Central memory CD4-positive, alpha-beta T cell (primary cell): ENCODE measurements around the gene PRX.
"Not testable (repeated sequence)": the region's sequence is repeated elsewhere in the genome, so short reads cannot be mapped to it uniquely, and the experiment has no call there.

Source experiments
- DNase-seq: peaks from one replicate; pipeline ENCODE4 v3.0.0; 2022

PRX gene

DNA sequence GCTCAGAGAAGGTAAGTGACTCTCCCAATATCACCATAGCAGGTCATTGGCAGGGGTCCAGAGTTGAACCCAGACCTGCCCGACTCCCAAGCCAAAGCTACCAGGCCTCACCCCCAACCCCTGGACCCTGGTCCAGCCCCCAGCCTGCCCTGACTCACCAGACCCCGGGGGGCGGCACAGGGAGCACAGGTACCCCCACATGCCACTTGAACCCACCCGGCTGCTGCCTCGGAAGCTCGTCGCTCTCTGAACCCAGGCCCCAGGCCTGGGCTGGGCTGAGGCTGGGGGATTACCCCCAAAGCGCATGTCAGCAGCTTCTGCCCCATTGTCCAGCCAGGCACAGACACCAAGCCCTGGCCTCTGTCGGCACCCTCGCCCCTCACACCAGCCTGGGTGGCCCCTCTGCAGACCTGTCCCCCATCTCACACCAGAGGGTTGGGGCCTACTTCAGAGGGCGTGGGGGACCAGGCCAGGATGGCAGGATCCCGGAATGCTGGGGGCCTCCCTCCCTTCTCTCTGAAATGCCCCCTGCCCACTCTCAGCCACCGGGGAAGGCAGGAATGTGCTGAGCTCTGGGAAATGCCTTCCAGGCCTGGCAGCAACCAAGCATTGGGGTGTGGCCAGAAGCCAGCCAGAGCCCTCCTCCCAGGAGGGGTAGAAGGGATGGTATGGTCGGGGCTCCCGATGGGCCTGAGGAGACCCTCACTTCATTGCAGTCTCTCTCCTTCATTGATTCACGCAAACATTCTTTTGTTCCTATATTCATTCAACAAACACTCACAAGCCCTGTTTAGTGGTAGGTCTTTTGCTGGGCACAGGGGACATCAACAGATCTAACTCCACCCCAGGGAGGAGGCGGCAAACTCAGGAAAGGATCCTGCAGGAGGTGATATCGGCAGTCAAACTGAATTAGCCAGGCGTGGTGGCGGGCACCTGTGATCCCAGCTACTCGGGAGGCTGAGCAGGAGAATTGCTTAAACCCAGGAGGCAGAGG is 1.7 kb upstream of the PRX start:
- no peak for DNase-seq

DNA sequence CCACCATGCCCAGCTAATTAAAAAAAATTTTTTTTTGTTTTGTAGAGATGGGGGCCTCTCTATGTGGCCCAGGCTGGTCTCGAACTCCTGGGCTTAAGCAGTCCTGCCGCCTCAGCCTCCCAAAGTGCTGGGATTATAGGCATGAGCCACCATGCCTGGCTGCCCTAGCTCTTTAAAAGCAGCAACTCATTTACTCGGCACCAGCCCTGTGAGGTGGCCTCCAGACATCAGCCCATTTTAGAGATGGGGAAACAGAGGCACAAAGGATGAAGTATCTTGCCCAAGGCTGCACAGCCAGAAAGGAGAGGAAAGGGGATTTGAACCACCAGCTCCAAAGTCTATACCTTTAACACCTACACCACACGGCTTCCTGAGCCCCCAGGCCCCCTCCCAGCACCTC is 312 bp downstream of the PRX start:
- no peak for DNase-seq

DNA sequence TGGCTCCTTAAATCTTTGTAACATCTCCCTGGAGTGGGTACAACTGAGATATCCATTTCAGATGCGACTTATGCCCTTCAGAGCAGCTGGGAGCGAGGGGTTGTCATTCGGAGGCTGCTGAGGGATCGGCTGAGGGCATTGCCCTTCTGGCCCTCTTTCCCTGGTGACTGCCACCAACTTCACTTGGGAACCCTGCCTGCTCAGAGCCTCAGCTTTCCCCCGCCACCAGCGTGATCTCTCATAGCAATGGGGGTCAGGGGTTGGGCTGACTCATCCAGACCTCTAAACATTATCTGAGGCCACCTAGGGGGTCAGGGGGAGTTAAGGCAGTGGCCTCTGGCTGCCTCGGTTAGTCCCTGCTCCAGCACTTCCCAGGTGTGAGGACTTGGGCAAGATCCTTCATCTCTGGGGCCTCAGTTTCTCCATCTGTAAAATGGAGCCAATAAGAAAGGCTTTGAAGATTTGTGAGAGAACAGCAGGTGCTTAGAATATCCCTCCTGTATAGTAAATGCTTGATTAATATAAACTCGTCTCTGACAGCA is 1.1 kb downstream of the PRX start:
- DNase-seq, result no peak

DNA sequence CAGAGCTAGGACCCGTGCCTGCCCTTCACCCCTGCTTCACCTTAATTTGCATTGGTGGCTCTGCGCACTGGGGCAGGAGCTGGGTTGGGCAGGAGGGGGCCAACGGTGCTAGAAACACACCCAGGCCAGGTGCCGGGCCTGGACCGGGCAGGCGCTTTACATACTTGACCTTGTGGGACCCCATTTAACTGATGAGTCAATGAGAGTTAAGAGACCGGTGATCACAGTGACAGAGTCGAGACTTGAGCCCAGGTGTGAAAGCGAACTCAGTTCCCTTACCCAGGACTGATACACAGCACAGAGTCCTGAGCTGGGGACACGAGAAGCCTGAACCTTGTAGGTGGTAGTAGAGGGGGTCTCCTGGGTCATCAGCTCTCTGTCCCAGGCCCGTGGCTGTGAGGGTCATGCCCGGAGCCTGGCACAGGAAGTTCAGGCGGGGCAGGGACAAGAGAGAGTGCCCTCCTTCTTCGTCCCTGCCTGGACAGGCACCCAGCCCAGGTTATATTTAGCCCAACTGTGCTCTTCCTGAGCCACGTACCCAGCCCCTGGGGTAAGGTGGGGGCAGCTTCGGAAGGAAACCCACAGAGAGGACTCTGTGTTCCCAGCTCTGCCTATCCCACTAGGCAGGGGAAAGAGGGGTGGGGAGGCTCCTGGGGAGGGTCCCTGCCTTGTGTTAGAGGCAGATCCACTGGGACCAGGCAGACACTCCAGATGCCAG is 1.9 kb downstream of the PRX start:
- DNase-seq, result no peak

DNA sequence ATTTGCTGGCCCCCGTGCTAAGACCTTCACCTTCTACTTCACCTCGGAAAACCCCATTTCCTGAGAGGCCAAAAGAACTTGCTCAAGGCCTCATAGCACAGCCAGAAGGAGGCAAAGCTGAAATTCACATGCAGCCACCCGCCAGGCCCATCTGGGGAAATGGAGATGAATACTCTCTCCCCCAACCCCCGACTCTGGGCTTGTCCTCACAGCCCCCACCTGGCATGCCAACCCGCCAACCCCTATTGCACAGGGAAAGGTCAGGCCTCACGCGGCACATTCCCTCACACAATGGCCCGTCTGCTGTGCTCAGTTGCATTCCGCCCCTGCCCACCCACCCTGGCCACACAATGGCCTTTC is 3.2 kb downstream of the PRX start:
- DNase-seq, result no peak

DNA sequence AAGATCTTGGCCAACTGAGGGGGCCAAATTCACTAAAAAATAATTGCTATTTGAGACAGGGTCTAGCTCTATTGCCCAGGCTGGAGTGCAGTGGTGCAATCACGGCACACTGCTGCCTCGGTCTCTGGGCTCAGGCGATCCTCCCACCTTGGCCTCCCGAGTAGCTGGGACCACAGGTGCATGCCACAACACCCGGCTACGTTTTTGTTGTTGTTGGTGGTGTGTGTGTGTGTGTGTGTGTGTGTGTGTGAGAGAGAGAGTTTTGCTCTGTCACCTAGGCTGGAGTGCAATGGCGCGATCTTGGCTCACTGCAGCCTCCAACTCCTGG is 4.6 kb downstream of the PRX start:
- DNase-seq, result not testable (repeated sequence)

DNA sequence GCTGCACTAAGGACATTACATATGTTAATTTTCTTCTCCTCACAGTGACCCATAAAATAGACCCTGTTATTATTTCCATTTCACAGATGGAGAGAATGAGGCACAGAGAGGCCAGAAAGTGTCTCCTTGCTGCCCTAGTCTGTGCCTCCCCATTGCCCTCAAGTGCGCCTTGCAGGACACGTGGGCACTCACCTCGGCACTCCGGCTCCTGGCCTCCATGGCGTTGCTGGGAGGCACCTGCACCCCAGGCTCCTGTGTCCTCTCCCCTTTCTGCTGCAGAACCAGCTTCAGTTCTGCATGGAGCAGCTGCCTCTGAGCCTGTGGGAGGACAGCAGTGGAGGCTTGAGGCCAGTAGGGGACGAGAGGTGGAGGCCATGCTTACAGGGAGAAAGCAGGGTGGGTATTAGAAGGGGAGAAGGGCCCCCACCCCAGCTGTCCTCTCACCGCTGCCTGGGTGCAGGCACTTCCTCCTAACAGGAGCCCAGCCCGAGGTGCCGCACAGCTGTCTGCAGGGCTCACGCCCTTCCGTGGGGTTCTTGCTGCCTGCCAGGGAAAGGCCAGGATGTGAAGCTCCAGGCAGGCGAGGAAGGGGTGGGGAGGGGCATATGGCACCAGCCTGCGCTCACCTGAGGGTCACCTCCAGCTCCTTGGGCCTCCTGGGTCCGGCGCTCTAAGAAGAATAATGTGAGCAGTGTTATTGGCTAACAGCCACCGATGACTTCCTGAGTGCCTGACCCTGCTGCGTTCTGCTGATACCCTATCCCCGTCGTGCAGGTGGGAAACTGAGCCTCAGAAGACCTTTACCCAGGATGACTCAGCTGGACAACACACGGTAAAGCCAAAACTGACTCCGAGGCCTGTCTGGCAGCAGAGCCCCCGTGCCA is 5.2 kb downstream of the PRX start:
- no peak for DNase-seq

DNA sequence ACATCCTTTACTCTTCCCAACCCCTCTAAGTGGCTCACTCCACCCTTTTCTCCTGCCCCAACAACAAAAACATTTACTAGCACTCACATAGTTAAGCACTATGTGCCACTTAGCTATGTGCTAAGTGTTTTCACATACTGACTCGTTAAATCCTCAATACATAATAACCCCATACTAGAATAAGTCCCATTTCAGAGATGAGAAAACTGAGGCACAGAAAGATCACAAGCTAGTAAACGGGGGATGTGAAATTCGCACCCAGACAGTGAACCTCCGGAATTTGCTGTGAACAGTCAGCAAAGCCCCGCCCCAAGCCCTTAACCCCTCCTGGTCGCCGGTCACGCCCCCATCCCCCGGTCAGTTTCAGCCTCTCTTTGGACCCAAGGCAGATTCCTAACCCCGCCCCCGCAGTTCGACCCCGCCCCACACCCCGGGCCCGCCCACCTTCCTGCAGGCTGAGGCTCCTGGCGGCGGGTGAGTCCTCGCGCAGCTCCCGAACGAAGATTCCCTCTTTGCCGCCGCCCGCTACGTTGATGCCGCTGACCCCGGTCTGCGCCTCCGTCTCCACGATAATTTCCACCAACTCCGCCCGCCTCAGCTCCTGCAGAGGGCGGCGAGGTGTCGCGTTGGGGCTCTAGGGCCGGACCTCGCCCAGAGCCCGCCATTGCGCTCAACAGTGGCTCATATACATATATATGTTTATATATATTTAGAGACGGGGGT is 9.8 kb downstream of the PRX start:
- peak; percentile 56 for DNase-seq

DNA sequence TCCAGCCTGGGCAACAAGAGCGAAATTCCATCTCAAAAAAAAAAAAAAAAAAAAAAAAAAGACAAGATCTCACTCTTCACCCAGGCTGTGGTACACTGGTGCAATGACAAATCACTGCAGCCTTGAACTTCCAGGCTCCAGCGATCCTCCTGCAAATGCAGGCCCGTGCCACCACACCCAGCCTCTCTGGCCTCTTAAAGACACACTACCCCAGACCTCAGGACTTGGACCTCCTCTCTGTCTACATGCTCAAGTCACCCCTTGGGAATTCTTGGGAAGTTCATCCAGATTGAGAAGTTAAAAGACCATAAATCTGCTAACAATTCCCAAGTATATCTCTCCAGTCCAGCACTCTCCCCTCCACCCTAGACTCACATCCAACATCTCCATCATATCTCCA is 12.6 kb downstream of the PRX start:
- DNase-seq, result no peak

DNA sequence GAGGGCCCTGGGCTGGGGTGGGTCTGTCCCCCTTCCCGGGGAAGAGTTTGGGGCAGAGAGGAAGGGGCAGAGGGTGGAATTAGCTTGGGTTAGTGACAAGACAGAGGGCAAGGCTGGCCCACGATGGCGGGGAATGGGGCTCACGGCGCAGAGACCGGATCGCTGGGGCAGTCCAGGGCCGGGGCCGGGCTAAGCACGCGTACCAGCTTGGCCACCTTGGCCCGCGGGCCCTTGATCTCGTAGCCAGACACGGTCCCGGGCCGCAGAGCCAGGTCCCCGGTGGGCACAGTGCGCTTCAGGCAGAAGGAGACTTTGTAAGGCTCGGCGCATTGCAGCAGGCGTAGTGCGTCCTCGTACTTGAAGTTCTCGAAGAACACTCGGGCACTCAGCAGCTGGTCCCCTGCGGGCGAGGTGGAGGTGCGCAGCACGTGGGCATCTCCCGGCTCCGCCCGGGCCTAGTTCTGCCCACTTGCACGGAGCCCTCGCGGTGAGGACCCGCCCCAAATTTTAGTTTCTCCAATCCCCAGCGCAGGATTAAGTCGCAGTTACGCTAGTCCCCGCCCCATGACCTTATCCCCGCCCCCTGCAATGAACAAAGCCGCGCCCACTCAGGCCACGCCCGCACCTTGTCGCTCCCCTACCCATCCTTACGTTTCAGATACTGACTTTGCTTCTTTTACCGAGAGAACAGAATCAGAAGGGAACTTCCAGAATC is 14.6 kb downstream of the PRX start:
- DNase-seq, result peak; percentile 48

DNA sequence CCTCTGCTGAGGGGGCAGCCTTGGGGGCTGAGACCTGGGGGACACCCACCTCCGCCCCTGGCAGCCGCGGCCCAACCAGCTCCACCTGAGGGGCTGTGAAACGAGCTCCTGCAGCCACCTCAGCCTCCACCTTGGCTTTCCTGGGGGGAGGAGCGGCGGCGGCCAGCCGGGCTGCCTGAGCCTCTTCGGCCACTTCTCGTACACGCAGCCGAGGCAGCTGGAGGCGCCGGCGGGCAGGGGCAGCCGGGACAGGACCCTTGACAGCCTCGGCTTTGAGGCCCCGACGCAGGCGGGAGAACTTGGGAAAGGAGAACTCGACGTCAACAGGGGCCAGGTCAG is 15.6 kb downstream of the PRX start:
- no peak for DNase-seq

DNA sequence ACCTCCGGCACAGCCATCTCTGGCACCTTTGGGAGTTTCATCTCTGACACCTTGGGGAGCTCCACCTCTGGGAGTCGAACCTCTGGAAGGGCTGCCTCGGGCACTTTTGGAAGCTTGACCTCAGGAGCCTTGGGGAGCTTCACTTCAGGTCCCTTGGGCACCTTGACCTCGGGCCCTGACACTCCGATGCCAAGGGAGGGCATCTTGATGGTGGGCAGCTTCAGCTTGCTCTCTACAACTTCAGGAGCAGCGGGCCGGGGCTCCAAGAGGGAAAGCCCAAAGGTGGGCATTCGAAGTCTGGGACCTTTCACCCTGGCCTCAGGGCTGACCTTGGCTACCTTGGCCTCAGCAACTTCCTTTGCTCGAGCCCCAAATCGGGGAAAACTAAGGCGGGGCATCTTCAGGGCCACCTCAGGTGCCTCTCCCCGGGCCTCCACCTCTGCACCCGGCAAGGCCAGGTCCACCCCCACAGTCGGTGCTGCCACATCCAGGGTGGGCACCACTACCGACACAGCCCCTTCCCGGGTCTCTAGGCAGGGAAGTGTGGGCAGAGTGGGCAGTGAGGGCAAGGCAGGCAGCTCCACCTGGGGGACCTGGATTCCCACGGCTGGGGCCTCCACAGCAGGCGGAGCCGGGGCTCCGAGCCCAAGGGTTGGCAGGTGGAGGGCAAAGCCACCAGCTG is 16.2 kb downstream of the PRX start:
- no peak for DNase-seq

DNA sequence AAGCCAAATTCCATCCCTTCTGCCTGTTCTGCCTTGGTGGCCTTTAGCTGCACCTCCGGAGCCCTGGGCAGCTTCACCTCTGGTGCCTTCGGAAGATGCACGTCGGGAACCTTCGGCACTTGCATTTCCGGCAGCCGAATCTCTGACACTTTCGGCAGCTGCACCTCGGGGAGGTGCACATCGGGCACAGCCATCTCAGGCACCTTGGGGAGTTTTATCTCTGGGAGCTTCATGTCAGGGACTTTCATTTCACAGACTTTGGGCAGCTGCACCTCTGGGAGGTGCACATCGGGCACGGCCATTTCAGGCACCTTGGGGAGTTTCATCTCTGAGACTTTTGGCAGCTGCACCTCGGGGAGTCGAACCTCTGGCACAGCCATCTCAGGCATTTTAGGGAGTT is 17.2 kb downstream of the PRX start:
- no peak for DNase-seq

DNA sequence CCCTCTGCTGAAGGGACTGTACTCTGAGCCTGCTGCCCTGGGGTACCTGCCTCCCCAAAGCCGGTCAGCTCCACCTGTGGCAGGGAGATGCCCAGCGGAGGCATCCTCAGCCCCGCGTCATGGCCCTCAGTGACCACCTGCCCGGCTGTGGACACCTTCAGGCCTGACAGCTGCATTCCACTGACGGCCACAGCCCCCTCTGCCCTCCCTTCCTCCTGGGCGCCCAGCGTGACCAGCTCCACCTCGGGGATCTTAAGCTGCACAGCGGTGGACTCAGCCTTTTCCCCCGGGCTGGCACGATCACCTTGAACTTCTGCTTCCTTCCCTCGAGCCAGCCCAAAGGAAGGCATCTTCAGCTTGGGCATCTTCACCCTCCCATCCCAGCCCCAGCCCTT is 18.4 kb downstream of the PRX start:
- DNase-seq, result no peak

DNA sequence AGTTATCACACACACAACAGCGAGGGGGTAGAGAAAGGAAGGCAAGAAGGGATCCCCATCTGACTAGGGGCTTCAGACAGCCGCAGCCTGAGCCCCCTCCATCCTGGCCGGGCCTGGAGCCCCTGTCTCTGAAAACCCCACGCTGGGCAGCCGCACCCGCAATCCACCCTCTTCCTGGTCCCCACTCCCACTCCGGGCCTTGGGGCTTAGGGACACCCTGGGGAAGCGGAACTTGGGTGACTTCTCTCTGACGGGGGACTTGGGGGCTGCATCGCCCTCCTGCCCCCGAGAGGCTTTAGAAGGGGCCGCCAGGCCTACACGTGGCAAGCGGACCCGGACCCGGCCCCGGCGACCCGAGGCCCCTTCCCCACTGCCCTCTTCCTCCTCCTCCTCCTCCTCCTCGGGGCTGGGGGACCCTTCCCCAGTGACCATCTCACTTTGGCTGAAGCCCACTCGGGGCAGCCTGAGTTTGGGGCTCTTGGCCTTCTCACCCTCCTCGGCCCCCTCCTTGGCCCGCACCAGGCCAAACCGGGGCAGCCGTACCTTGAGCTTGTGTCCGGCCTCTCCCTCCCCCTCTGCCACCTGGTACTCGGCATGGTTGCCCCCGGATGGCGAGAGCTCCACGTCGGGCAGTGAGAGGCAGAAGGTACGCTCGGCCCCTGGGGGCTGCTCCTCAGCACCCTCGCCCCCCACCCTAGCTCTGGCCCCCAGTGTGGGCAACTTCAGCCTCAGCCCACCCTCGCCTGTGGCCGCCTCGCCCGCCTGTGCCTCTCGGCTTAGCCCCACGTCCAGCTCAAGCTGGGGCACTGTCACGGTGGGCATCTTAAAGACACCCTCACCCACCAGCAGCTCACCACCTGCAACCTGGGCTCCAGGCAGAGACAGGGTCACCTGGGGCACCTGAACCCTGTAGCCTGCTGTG is 19.0 kb downstream of the PRX start:
- no peak for DNase-seq

DNA sequence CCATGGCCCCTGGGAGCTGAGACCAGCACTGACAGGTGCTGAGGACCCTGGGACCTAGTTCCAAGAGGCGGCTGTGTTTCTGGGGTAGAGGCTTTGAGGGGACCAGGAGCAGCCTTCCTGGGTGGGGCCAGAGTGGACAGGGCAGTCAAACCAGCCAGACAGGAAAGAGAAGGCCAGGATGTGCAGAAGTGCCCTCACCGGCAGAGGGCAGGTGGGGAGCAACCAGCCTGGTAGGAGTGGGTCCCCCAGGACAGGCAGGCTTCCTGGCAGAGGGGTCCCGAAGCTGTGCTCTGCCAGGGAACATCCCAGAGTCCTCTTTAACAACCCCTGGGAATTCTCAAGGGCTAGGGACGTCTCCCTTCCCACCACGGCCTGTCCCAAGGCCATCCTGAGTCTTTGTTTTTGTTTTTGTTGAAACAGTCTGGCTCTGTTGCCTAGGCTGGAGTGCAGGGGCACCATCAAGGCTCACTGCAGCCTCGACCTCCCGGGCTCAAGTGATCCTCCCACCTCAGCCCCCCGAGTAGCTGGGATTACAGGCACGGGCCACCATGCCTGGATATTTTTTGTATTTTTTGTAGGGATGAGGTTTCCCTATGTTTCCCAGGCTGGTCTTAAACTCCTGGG is 20.2 kb downstream of the PRX start:
- no peak for DNase-seq

DNA sequence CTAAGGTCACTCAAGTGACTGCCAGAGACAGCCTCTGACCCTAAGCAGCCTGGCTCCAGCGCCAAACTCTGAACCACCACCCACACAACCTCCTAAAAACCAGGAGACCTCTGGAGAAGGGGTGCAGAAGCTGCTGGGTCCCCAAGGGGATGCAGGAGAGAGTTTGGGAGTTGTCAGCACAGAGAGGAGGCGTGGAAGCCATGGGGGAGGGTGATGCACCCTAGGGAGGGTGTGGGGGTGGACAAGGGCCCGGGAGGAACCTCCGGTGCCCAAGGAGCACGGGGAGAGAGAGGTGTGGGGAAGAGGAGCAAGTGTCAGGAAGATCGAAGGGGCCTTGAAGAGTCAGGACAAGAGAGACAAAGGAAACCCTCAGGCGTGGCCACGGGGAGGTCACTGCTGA is 21.1 kb downstream of the PRX start:
- DNase-seq, result no peak

DNA sequence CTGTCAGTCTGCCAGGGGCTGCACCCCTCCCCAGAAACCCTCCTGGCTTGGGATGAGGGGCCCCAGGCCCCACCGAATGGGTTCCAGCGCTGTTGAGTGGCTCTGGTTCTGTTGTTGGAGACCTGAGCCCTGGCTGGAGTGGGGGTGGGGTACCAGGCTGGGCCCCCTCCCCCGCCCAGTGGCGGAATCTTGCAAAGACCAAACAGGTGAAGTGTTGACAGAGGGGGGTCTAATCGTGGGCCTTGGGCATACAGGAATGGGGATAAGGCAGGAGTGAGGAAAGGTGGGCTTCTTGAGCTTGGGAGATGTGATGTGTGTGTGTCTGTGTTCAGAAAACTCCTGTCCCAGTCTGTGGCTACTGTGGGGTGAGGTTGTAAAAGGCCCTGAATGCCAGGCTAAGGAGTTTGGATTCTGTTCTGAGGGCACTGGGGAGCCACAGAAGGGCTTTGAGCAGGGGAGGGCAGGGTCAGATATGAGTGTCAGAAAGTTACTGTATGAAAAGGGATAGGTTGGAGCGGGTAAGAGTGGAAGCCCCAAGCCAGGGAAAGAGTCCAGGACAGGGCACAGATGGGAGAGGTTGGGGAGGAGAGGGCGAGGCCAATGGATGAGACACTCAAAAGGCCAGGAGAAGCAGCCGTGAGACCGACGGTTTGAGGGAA is 23.0 kb downstream of the PRX start, which contains the start of gene HIPK4:
HIPK4 (minus strand) TSS at position 98 of the 659 bp plus-strand sequence. CDS start 279 bp downstream, outside the sequence.
- DNase-seq, result no peak
